Measurements from ENCODE around the gene TMEM63A. TPM values are rescaled to one million over a fixed set of nuclear protein-coding genes. Genes with fewer than 3 reads are reported as not detected.

The TMEM63A gene
- total RNA-seq, 4 donors from 2014 or later = 11.2 to 125 (median 63.8) TPM

DNA sequence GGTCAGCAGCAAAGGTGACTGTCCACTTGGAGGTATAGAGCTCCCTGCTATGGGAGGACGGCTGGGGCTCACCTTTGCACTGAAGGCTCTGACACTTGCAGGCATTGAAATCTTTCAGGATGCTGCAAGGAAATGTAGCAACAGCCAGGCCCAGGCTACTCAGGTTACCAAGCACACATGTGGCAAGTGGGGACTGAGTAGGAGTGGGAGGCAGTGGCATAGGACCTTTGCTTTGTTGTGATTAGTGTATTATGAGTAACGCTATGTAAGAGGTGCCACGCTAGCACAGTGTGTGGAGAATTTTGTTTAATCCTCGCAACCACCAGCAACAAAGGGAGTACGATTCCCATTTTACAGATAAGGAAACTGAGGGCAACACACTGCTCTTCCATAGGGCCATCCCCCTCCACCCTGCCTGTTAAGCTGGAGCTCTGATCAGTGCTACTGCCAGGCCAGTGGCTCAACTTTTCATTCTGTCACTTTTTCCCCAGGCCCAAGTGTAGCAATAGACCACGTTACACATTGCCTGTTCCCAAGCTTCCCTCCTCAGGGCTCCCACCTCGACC lies 21.2 kb downstream of the TMEM63A start:
- no peak for TF ChIP-seq POLR2A (IDR thresholded peaks at IDR 0.05)
- TF ChIP-seq, protein P1, sequence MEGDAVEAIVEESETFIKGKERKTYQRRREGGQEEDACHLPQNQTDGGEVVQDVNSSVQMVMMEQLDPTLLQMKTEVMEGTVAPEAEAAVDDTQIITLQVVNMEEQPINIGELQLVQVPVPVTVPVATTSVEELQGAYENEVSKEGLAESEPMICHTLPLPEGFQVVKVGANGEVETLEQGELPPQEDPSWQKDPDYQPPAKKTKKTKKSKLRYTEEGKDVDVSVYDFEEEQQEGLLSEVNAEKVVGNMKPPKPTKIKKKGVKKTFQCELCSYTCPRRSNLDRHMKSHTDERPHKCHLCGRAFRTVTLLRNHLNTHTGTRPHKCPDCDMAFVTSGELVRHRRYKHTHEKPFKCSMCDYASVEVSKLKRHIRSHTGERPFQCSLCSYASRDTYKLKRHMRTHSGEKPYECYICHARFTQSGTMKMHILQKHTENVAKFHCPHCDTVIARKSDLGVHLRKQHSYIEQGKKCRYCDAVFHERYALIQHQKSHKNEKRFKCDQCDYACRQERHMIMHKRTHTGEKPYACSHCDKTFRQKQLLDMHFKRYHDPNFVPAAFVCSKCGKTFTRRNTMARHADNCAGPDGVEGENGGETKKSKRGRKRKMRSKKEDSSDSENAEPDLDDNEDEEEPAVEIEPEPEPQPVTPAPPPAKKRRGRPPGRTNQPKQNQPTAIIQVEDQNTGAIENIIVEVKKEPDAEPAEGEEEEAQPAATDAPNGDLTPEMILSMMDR (IDR thresholded peaks at IDR 0.05) = no peak

DNA sequence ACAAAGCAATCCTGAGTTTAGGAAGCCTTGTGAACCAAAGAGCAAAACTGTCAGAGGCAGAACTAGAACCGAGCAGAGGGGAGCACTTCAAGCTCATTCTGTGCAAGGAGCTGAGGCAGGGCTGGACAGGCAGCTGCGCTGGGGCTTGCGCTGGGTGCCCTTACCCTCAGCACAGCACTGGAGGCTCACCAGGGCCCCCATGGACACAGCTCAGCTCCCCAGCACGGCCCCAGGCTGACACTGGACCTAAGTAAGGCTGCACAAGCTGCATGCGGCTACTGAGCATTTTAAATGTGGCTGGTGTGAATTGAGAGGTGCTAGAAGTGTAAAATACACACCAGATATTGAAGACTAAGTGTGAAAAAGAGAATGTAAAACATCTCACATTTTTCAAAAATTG lies 22.1 kb downstream of the TMEM63A start:
- Histone ChIP-seq H3K9me3 (no peaks in the 10 kb centered on the region), H3K27ac (no peak overlapping the region), H3K27me3 (no peaks in the 10 kb centered on the region), H3K36me3 (no peaks in the 10 kb centered on the region), H3K4me3 (no peak overlapping the region), H3K4me1 (no peaks in the 10 kb centered on the region)
- intact Hi-C loops (cut with DNase I; ENCODE audit: low total_unique reads) = no loop called here
- no peak for DNase-seq
- TF ChIP-seq, protein P1 (IDR thresholded peaks at IDR 0.05) = no peak
- TF ChIP-seq POLR2A (IDR thresholded peaks at IDR 0.05) = no peak

More for the DNA sequence above, 21.2 kb downstream of the TMEM63A start:
- no peaks in the 10 kb centered on the region for H3K27me3 ChIP-seq
- no peak overlapping the region for H3K27ac ChIP-seq
- no peaks in the 10 kb centered on the region for H3K9me3 ChIP-seq
- intact Hi-C loops (cut with DNase I; ENCODE audit: low total_unique reads) = no loop called here
- H3K4me3 ChIP-seq = no peak overlapping the region
- H3K4me1 ChIP-seq = no peaks in the 10 kb centered on the region
- DNase-seq = no peak
- H3K36me3 ChIP-seq = no peaks in the 10 kb centered on the region

GRCh38 chr1:225859151-225859550 lies 23.0 kb downstream of the TMEM63A start:
- intact Hi-C loops (cut with DNase I; ENCODE audit: low total_unique reads) = no loop called here
- Histone ChIP-seq H3K4me3 (no peak overlapping the region), H3K9me3 (no peaks in the 10 kb centered on the region), H3K36me3 (no peaks in the 10 kb centered on the region), H3K27ac (no peak overlapping the region), H3K27me3 (no peaks in the 10 kb centered on the region), H3K4me1 (no peaks in the 10 kb centered on the region)
- DNase-seq = no peak
- TF ChIP-seq, protein P1 (IDR thresholded peaks at IDR 0.05) = no peak
- TF ChIP-seq POLR2A (IDR thresholded peaks at IDR 0.05) = no peak

DNA sequence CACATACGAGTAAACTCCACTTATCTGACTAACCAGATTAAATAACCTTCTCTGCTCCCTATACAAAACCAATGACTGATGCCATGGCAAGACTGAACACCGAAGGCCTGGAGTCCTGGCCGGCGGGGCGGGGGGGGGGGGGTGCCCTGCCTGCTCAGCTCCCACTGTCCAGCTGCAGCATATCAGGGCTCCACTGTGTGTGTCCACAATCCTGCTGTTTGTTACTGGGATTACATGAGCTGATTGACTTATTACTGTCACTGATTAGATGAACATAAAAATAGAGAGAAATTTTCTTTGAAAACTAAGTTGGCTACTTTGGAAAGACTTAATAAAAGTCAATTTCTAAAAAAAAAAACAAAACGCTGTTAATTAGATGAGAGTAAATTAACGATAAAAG lies 24.9 kb downstream of the TMEM63A start:
- Histone ChIP-seq H3K9me3 (no peaks in the 10 kb centered on the region), H3K36me3 (no peaks in the 10 kb centered on the region), H3K4me1 (no peaks in the 10 kb centered on the region), H3K4me3 (no peak overlapping the region), H3K27me3 (no peaks in the 10 kb centered on the region), H3K27ac (no peak overlapping the region)
- TF ChIP-seq POLR2A (IDR thresholded peaks at IDR 0.05) = no peak
- TF ChIP-seq, protein P1 (IDR thresholded peaks at IDR 0.05) = no peak
- intact Hi-C loops (cut with DNase I; ENCODE audit: low total_unique reads) = no loop called here
- no peak for DNase-seq

- Histone ChIP-seq H3K27me3 (no peaks in the 10 kb centered on the region), H3K4me1 (no peaks in the 10 kb centered on the region), H3K36me3 (no peaks in the 10 kb centered on the region), H3K4me3 (no peak overlapping the region), H3K9me3 (no peaks in the 10 kb centered on the region), H3K27ac (peak overlapping the region in 1 of 2 donors; percentile 28)
- DNase-seq = no peak
- intact Hi-C loops (cut with DNase I; ENCODE audit: low total_unique reads) = no loop called here
- TF ChIP-seq, protein P1 (IDR thresholded peaks at IDR 0.05) = no peak
- no peak for TF ChIP-seq POLR2A (IDR thresholded peaks at IDR 0.05)
Measured at GRCh38 chr1:225855503-225856300, 26.5 kb downstream of the TMEM63A start.

Data from uterus (tissue), 4 donors.